Activated CD4-positive, CD25-positive, alpha-beta regulatory T cell treated with anti-CD3 and anti-CD28 coated beads, Interleukin-2, amount 50 U/mL, for 16 hours (primary cell): ENCODE measurements around the gene SPC24.

Experiments used
- DNase-seq: peaks from one replicate; pipeline ENCODE4 v3.0.0-alpha.2; 2020; ENCODE audit warnings: low read depth, low spot score

The SPC24 gene, protein sequence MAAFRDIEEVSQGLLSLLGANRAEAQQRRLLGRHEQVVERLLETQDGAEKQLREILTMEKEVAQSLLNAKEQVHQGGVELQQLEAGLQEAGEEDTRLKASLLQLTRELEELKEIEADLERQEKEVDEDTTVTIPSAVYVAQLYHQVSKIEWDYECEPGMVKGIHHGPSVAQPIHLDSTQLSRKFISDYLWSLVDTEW

GRCh38 chr19:11155373-11156120, at the start of gene SPC24:
TSS of gene SPC24 (minus strand) at chr19:11155782. CDS start at chr19:11155776, 6 bp downstream.
- peak; percentile 86 for DNase-seq

DNA sequence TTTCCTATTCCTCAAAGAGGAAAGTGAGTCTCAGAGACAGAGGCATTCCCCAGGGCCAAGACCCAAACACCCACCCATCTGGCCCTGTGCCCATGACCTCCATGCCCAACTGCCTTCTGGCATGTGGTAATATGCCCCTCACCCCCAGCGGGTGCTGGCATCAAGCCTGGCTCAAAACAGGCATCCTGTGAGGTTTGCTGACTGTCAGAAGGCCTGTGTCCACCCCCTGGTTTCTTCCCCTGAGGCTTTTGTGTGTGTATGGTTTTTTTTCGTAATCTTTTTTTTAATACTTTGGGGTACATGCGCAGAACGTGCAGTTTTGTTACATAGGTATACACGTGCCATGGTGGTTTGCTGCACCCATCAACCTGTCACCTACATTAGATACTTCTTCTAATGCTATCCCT, 49.4 kb upstream of the SPC24 start:
- no peak for DNase-seq

DNA sequence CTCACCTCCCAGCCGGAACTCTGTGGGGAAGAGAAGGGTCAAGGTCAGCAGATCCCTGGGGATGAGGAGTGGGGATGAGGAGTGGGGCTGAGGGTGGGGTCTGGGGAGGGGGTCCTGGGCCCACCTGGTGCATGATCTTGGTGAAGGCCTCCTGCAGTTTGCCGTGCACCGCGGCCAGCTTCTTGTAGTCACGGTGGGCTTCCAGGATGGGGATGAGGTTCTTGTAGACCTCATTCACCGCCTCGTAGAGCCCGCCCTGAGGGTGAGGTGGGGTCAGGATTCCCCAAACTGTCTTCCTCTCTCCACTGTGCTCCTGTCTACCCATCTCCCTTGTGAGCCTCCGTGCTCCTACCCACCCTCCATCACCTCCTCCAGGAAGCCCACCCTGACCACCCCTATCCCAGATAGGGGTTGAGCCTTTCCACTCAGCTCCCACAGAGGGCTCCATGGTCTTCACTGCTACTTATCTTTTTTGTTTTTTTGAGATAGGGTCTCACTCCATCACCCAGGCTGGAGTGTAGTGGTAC, 48.6 kb upstream of the SPC24 start:
- DNase-seq, result no peak

- DNase-seq, result peak; percentile 9
Observed at GRCh38 chr19:11203194-11204075, 47.9 kb upstream of the SPC24 start.

GRCh38 chr19:11202488-11203193, 47.1 kb upstream of the SPC24 start:
- DNase-seq, result no peak

- DNase-seq, result no peak
Observed at GRCh38 chr19:11201791-11202190, 46.2 kb upstream of the SPC24 start.

DNA sequence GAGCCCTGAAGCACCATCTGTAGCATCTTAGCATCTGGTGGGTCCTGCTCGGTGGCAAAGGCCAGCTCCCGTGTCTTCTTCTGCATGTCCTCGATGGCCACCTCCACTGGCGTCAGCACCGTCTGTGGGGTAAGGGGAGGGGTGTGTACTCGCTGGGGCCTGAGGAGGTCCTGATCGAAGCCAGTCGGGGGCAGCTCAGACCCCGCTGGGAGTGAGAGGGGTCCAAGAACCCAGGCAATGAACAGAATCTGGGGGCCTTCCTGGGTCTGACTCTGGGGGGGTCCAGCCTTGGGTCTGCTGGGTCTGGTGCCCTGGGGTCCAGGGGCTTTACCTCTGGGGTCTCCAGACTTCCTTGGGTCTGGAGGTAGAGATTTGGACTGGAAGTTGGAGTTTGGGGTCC, 45.3 kb upstream of the SPC24 start:
- no peak for DNase-seq

DNA sequence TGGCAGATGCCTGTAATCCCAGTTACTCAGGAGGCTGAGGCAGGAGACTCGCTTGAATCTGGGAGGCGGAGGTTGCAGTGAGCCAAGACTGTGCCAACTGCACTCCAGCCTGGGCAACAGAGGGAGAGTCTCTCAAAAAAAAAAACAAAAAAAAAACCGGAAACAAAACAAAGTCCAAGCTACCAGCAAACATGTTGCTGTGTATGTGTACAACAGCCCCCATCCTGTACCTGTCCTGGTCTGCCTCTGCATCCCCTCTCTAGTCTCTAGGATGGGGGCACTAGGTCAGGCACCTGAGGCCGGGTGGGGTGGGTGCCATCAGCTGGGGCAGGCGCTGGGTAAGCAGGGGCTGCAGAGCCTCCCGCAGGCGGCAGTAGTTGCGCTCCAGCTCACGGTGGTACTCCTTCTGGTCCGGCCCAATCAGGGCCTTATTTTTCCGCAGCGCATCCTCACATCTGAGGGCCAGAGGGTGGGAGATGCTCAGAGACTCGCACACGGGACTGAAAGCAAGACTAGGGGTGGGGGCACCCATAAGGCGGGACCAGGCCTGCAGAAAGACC, 44.5 kb upstream of the SPC24 start:
- DNase-seq, result no peak

DNA sequence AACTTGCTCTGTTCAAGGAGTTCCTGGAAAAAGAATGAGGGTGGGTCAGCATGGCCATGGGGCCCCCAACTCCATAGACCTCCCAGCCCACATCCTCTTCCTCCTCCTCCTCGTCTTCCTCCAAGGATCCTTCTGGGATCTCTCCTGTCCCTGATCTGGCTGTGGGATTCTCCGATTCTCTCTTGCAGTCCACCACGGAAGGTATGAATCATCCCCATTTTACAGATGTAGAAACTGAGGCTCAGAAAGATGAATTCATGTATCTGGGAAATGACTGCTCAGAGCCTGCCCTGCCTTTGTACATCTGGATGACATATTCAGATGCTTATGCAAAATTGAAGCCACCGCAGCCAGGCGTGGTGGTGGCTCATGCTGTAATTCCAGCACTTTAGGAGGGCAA, 43.9 kb upstream of the SPC24 start:
- DNase-seq, result no peak

DNA sequence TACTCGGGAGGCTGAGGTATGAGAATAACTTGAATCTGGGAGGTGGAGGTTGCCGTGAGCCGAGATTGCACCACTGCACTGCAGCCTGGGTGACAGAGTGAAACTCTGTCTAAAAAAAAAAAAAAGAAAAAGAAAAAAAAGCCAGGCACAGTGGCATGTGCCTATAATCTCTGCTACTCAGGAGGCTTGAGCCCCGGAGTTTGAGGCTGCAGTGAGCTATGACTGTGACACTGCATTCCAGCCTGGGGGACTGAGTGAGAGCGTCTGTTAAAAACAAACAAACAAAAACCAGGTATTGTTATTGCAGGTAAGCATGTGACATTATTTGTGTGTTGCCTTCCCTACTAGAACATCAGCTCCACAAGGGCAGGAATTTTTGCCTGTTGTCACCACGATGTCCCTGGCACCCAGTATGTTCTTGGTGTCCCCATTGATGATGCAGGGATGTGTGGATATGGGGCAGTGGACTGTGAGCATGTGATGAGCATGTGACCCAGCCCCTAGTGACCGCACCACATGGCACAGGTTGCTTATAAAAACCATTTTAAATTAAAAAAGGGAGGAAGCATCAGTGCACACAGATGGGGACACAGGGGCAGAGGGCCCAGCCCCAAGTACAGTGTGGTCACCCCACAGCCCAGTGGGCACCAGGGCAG, 43.3 kb upstream of the SPC24 start:
- DNase-seq, result no peak

- no peak for DNase-seq
Observed at GRCh38 chr19:11198175-11198534, 42.6 kb upstream of the SPC24 start.

DNA sequence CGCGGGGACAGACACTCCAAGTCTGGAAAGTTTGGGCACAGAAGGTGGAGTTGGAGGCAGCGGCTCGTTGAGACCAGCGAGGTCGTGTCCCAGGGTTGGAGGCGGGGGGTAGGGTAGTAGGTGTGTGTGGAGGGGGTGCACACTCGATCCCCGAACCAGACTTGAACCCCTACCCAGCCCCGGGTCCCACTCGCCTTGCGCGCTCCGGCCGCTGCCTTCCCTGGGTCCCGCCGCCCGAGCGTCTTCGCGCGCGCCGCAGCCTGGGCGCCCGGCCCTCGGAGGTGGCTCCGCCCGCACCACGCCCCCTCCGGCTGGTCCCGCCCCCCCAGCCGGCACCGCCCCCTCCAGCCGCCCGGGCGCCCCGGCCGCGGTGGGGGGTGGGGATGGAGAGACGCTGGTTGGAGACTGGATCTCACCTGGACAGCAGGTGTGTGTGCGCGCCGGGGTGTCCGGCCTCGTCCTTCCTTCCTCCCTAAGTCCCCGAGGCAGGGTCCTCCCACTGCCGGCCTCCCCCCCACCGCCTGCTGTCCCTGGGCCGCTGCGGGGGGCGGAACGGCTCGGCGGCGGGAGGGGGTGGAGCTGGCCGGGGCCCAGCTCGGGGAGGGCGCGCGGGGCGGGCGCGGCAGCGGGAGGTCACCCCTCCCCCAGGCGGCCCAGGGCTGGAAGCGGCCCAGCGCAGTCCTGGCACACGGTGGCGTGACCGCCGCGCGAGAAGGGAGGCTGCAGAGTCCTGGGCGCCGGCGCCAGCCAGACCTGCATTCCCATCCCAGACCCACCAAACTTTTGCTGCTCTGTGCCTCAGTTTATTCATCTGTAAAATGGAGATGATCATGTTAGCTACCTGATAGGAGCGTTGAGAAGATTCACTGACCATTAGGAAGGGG, 42.0 kb upstream of the SPC24 start, which contains the start of gene KANK2:
Gene KANK2, minus strand, starts transcription at position 255 of the 884 bp plus-strand sequence. CDS start 3,034 bp downstream, outside the sequence.
- DNase-seq, result peak; percentile 34

DNA sequence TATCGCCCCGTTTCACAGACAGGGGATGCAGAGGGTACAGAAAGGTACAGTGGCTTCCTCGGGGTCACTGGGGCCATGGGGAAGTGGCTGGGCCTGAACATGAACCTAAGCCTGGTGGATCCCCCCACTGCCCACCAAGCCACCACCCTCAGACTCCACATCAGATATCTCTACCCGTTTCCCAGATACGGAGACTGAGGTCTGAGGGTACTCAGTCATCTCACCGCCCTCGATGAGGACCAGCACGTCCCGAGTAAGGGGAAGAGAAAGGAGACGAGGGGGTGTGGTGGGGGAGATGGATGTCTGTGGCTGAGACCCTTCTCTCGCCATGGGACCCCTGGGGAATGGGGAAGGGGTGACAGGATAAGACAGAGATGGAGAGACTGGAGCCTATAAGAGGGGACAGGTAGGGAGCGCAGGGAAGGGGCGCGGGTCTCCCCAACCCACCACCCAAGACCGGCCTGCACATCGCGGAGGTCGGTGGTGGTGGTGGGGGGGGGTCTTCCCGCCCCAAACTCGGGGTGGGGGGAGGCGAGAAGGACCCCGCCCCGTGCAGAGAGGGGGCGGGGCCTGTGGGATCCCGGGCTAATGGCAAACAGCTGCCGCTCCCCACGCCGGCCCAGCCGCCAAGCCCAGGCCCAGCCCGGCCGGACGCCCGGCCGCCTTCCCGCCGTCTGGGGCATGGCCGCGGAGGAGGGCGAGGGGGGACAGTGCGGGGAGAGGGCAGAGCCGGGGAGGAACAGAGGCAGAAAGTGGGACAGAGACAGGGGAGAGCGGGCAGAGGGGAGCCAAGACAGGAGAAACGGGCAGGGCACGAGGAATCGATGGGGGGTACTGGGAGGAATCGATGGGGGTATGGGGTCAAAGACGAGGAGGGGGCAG, 41.1 kb upstream of the SPC24 start:
- no peak for DNase-seq

DNA sequence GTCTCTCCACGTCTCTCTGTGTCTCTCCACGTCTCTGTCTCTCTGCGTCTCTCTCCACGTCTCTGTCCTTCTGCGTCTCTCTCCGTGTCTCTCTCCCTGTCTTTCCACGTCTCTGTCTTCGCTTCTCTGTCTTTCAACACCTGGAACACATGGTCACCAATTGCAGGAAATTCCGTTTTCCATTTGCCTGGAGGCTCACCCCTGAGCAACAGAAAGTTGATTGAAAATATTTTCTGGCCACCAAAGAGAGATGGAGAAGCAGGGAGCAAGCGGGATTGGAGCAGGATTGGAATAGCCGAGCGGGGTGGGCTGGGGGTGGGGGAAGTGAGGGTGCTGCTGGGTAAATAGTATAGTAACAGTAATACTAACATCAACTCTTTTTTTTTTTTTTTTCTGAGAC, 40.1 kb upstream of the SPC24 start:
- DNase-seq, result no peak

DNA sequence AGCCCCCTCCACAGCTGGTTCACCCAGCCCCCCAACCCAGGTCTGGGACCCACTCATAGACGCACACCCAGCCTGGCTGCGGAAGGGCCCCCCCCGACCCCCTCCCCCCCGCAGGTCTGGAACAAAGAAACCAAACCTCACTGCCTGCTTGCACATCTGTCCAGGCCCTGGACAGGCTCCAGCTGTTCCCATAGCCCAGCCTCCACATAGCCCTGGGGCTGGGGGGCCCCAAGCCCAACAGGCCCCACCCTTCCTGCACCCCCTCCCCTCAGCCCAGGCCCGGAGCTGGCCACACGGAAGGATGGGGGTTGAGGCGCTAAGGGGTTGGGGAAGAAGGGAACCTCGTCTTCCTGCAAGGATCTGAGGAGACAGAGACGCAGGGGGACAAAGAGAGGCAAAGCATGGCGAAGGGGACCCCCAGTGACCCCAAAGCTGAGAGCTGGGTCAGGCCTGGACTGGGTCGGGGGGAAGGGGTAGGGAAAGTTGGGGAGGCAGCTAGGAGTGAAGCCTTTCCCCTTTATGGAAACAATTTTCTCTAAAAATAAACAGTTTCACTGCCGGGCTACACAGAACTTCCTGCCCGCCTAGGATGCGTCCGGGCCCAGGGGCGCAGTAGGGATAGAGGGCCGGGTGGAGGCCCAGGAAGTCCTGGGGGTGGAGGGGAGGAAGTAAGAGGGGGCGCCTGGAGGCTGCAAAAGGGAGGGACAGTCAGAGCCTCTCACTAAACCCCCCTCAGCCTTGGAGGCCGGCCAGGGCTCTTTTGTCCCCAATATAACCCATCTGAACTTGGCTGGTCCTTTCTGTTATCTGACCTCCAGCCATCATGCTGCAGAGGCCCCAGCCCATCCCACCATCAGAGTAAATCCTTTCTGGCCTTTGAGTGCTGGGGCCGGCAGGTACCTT, 39.3 kb upstream of the SPC24 start:
- no peak for DNase-seq

DNA sequence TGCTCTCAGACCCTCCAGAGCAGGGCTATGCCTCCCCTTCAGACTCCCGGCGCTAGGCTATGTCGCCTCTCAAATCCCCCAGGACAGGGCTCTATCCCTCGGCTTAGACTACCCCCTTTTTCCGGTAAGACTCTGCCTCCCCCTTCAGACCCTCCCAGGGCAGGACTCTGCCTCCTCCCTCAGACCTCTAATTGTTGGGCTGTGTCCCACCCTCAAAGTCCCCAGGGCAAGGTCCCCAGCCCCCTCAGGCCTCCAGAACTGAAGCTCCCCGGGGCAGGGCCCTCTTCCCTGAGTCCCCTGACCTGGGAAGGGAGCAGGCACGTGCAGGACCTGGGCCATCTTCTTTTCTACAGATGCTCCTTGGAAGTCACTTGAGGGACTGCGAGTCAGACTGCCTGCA, 38.6 kb upstream of the SPC24 start:
- DNase-seq, result no peak
